Measurements from ENCODE around the gene RFC3. TPM values are rescaled to one million over a fixed set of nuclear protein-coding genes. Genes with fewer than 3 reads are reported as not detected.
A peak's percentile ranks its signal among the peaks of the same experiment; 100 is the strongest.

RFC3 gene
- total and polyA plus RNA-seq, 4 donors = 6.3 to 16.5 (median 8.5) TPM

- no peak overlapping the region for H3K9ac ChIP-seq (ENCODE audit: insufficient read depth in 1 of 2, low read length in 2 of 2)
- DNase-seq (no peak), ATAC-seq (ENCODE audit: insufficient read depth, low FRiP score) (no peak)
- no peak overlapping the region for H3K4me3 ChIP-seq
- H3K27me3 ChIP-seq (ENCODE audit: control insufficient read depth in 3 of 3, insufficient read depth in 3 of 3, low read length in 2 of 3) = no peaks in the 10 kb centered on the region
- H3K9me3 ChIP-seq (ENCODE audit: control insufficient read depth in 4 of 4, insufficient read depth in 3 of 4, low read length in 3 of 4) = no peaks in the 10 kb centered on the region
- no peak for TF ChIP-seq CTCF (IDR thresholded peaks at IDR 0.05; ENCODE audit: control extremely low read depth, extremely low read depth)
- H3K27ac ChIP-seq (ENCODE audit: low read depth in 1 of 2, low read length in 1 of 2) = no peak overlapping the region
- peaks cover 0 to 10% (median 4%) of the 10 kb centered on the region in 4 donors for H3K36me3 ChIP-seq (ENCODE audit: control insufficient read depth in 4 of 4, insufficient read depth in 4 of 4, low read length in 4 of 4)
- H3K4me1 ChIP-seq (ENCODE audit: control insufficient read depth in 5 of 5, insufficient read depth in 5 of 5, low read length in 5 of 5) = peaks cover 0 to 22% (median 0%) of the 10 kb centered on the region in 5 donors
- 81 to 87% methylated on average over 1 of the region's 1 CpG for WGBS, 2 donors
These were observed 22.5 kb downstream of the RFC3 start for GRCh38 chr13:33840402-33840801.

- H3K27ac ChIP-seq (ENCODE audit: low read depth in 1 of 2, low read length in 1 of 2) = no peak overlapping the region
- no peak for TF ChIP-seq CTCF (IDR thresholded peaks at IDR 0.05; ENCODE audit: control extremely low read depth, extremely low read depth)
- 80 to 94% methylated on average over 4 of the region's 4 CpGs for WGBS, 2 donors
- no peaks in the 10 kb centered on the region for H3K9me3 ChIP-seq (ENCODE audit: control insufficient read depth in 4 of 4, insufficient read depth in 3 of 4, low read length in 3 of 4)
- no peak overlapping the region for H3K4me3 ChIP-seq
- ATAC-seq (ENCODE audit: insufficient read depth, low FRiP score) = no peak
- no peak overlapping the region for H3K9ac ChIP-seq (ENCODE audit: insufficient read depth in 1 of 2, low read length in 2 of 2)
- no peak for DNase-seq
- H3K27me3 ChIP-seq (ENCODE audit: control insufficient read depth in 3 of 3, insufficient read depth in 3 of 3, low read length in 2 of 3) = no peaks in the 10 kb centered on the region
- peaks cover 2 to 3% (median 3%) of the 10 kb centered on the region in 4 donors for H3K36me3 ChIP-seq (ENCODE audit: control insufficient read depth in 4 of 4, insufficient read depth in 4 of 4, low read length in 4 of 4)
- peaks cover 0 to 22% (median 0%) of the 10 kb centered on the region in 5 donors for H3K4me1 ChIP-seq (ENCODE audit: control insufficient read depth in 5 of 5, insufficient read depth in 5 of 5, low read length in 5 of 5)
These were observed 24.3 kb downstream of the RFC3 start for GRCh38 chr13:33842207-33842606.

- no peak overlapping the region for H3K9ac ChIP-seq (ENCODE audit: insufficient read depth in 1 of 2, low read length in 2 of 2)
- TF ChIP-seq CTCF (IDR thresholded peaks at IDR 0.05; ENCODE audit: control extremely low read depth, extremely low read depth) = no peak
- H3K36me3 ChIP-seq (ENCODE audit: control insufficient read depth in 4 of 4, insufficient read depth in 4 of 4, low read length in 4 of 4) = peaks cover 2 to 3% (median 3%) of the 10 kb centered on the region in 4 donors
- DNase-seq = peak in 2 of 3 donors; percentile 53 to 56
- H3K9me3 ChIP-seq (ENCODE audit: control insufficient read depth in 4 of 4, insufficient read depth in 3 of 4, low read length in 3 of 4) = no peaks in the 10 kb centered on the region
- H3K27me3 ChIP-seq (ENCODE audit: control insufficient read depth in 3 of 3, insufficient read depth in 3 of 3, low read length in 2 of 3) = no peaks in the 10 kb centered on the region
- H3K4me1 ChIP-seq (ENCODE audit: control insufficient read depth in 5 of 5, insufficient read depth in 5 of 5, low read length in 5 of 5) = peaks cover 0 to 22% (median 0%) of the 10 kb centered on the region in 5 donors
- no peak overlapping the region for H3K4me3 ChIP-seq
- H3K27ac ChIP-seq (ENCODE audit: low read depth in 1 of 2, low read length in 1 of 2) = no peak overlapping the region
- no peak for ATAC-seq (ENCODE audit: insufficient read depth, low FRiP score)
These were observed 25.0 kb downstream of the RFC3 start for GRCh38 chr13:33842986-33843385.

All from lung (tissue), 12 donors.